Brain microvascular endothelial cell (primary cell): ENCODE measurements around the gene SEZ6L2.

ENCODE experiments used
- DNase-seq: peaks from one replicate; pipeline ENCODE4 v3.0.0-alpha.2; 2020
- H3K27ac ChIP-seq: fragments of 250-450 bp; sonication (Bioruptor Pico); 2 replicates; pipeline ENCODE4 v1.5.1; 2020; ENCODE audit warnings: mild to moderate bottlenecking, moderate library complexity
- H3K27me3 ChIP-seq: fragments of 250-450 bp; sonication (Bioruptor Pico); replicated peaks from 2 replicates; pipeline ENCODE4 v1.5.1; 2020; ENCODE audit warnings: mild to moderate bottlenecking
- H3K36me3 ChIP-seq: fragments of 250-450 bp; sonication (Bioruptor Pico); replicated peaks from 2 replicates; pipeline ENCODE4 v1.5.1; 2020; ENCODE audit warnings: mild to moderate bottlenecking
- H3K4me3 ChIP-seq: 2 replicates; pipeline ENCODE4 v1.5.1; 2011; ENCODE audit warnings: low read depth, mild to moderate bottlenecking, control low read depth, low read length, moderate library complexity
- CTCF ChIP-seq: IDR thresholded peaks from 2 replicates; pipeline ENCODE4 v1.5.1; 2011; ENCODE audit warnings: low read depth, mild to moderate bottlenecking, moderate library complexity, low read length, control low read depth, inconsistent platforms; ENCODE audit errors: missing control alignments
- in situ Hi-C: cut with HindIII; loops from 2 replicates; pipeline ENCODE4 v1.10.0; 2017; ENCODE audit warnings: low sequenced_read_pairs, low pct_ligation_motif_present

Gene SEZ6L2

DNA sequence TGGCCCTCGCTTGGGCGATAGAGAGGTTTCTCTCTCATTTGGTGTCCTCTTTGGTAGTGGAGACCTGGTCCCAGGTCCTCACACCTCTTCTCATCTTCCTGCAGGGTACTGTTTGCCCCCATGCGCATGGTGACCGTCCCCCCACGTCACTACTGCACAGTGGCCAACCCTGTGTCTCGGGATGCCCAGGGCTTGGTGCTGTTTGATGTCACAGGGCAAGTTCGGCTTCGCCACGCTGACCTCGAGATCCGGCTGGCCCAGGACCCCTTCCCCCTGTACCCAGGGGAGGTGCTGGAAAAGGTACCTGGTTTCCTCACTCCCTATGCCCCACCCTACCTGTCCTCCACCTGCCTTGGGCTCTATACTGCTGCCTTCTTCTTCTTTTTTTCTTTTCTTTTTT is 68.6 kb downstream of the SEZ6L2 start:
- Histone ChIP-seq H3K27me3 (no peaks in the 10 kb centered on the region), H3K27ac (no peak overlapping the region), H3K36me3 (peaks cover 48% of the 10 kb centered on the region), H3K4me3 (no peak overlapping the region)
- no peak for DNase-seq
- TF ChIP-seq CTCF = no peak
- in situ Hi-C loops = no loop called here

GRCh38 chr16:29826342-29826695 is 73.0 kb downstream of the SEZ6L2 start:
- Histone ChIP-seq H3K4me3 (no peak overlapping the region), H3K27ac (peak overlapping the region; percentile 79), H3K27me3 (no peaks in the 10 kb centered on the region), H3K36me3 (peaks cover 13% of the 10 kb centered on the region)
- TF ChIP-seq CTCF = no peak
- in situ Hi-C loops = no loop called here
- DNase-seq = no peak

DNA sequence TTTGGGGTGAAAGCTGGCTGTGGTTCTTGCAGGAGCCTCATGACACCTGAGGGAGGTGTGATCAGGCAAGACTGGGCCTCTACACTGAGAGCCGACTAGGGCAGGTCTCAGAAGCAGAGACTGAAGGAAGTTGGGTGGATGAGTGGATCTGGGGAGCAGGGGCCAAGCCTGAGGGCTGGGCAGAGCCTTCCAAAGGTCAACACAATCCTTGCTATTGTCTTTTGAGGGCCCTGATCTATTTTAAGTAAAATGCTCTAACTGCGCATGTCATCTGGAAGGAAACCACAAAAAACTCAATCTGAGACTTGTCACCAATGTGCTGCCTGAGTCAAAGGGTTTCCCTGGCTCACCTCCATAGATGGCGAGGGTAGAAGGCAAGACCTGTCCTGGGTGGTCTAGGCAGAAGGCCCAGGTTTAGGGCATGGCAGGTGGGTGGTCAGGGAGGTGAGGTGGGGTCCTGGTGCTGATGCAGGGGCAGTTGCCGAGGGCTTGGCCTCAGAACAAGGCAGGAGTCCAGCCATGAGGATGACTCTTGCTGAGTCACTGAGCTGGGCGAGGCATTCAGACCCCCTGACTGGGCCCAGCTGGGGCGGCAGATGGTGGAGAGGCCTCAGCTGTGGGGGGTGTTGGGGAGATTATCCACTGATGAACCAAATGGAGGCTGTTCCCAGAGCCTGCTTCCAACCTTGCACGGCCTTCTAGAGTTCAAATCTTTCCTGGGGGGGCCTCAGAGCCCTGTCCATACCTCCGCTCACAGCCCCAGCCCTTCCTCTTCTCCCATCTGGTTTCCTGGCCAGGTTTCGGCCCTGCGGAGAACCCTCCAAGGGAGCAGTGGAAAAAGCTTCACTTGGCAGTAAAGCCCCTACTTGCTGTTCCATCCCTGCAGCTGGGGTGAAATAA is 74.0 kb downstream of the SEZ6L2 start:
- H3K4me3 ChIP-seq = peak overlapping the region; percentile 1
- peak; percentile 69 for DNase-seq
- H3K27ac ChIP-seq = peak overlapping the region; percentile 79
- H3K27me3 ChIP-seq = no peaks in the 10 kb centered on the region
- peaks cover 6% of the 10 kb centered on the region for H3K36me3 ChIP-seq
- in situ Hi-C loops = no loop called here
- TF ChIP-seq CTCF = no peak

DNA sequence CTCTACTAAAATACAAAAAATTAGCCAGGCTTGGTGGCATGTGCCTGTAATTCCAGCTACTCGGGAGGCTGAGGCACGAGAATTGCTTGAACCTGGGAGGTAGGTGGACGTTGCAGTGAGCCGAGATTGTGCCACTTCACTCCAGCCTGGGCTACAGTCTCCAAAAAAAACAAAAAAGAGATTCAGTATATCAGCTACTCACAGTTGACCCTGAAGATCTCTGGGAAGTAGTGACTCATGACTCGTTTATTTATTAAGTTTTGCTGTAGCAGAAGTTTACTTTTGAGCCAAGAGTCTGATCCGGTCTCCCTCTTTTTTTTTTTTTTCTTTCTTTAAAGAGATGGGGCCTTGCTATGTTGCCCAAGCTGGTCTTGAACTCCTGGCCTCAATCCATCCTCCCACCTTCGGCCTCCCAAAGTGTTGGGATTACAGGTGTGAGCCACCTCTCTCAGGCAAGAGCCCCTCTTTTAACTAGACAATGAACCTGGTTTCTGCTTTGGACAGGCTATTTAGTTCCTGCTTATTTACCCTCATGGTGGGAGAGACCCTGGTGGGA is 74.7 kb downstream of the SEZ6L2 start:
- Histone ChIP-seq H3K4me3 (peak overlapping the region; percentile 1), H3K27me3 (no peaks in the 10 kb centered on the region), H3K27ac (peak overlapping the region; percentile 79), H3K36me3 (peaks cover 2% of the 10 kb centered on the region)
- in situ Hi-C loops = no loop called here
- no peak for TF ChIP-seq CTCF
- no peak for DNase-seq

DNA sequence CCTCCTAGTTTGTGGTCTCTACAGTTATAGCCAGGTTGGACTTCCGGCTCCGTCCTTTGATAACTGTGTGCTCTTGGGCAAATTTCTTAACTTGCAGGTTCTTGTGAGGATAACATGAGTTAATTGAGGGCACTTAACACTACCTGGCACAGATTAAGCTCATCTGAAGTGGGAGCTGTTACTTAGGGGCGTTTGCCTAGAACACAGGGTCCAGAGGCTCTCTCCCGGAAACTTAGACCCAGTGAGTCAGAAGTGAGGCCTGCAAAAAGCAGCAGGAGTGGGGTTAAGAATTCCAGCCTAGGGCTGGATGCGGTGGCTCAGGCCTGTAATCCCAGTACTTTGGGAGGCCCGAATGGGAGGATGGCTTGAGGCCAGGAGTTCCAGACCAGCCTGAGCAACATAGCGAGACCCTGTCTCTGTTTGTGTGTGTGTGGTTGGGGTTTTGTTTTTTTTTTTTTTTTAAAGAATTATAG is 77.7 kb downstream of the SEZ6L2 start:
- Histone ChIP-seq H3K27me3 (no peaks in the 10 kb centered on the region), H3K36me3 (peaks cover 2% of the 10 kb centered on the region), H3K4me3 (peak overlapping the region; percentile 81), H3K27ac (peak overlapping the region; percentile 68)
- in situ Hi-C loops = no loop called here
- TF ChIP-seq CTCF = no peak
- DNase-seq = peak; percentile 65
